HCT116 (cell line): Measurements from ENCODE around the gene SECTM1.
"Not testable (repeated sequence)": the region's sequence is repeated elsewhere in the genome, so short reads cannot be mapped to it uniquely, and the experiment has no call there.

Experiments used
- CEBPB ChIP-seq: IDR thresholded peaks from 2 replicates; pipeline ENCODE4 v1.6.1; 2012; ENCODE audit warnings: low read depth
- EGR1 ChIP-seq: IDR thresholded peaks from 2 replicates; pipeline ENCODE4 v1.6.1; 2012; ENCODE audit warnings: low read depth
- ELF1 ChIP-seq: IDR thresholded peaks from 2 replicates; pipeline ENCODE4 v1.6.1; 2012; ENCODE audit warnings: low read depth, borderline replicate concordance
- EZH2phosphoT487 ChIP-seq: fragments of 200-600 bp; IDR thresholded peaks from 2 replicates; pipeline ENCODE4 v1.6.1; 2018; ENCODE audit warnings: antibody characterized with exemption, borderline replicate concordance
- POLR2A ChIP-seq: IDR thresholded peaks from 2 replicates; pipeline ENCODE4 v1.7.0; 2011; ENCODE audit warnings: borderline replicate concordance; ENCODE audit not compliant: insufficient read depth, insufficient read length; ENCODE audit errors: extremely low read depth
- POLR2AphosphoS5 ChIP-seq: IDR thresholded peaks from 2 replicates; pipeline ENCODE4 v1.6.1; 2011; ENCODE audit warnings: mild to moderate bottlenecking, low read depth, low read length, moderate library complexity
- RAD21 ChIP-seq: IDR thresholded peaks from 2 replicates; pipeline ENCODE4 v1.6.1; 2012; ENCODE audit warnings: low read depth, mild to moderate bottlenecking
- TCF7L2 ChIP-seq: IDR thresholded peaks from 2 replicates; pipeline ENCODE4 v1.7.0; 2011; ENCODE audit warnings: borderline replicate concordance, inconsistent platforms; ENCODE audit not compliant: insufficient read depth, insufficient read length; ENCODE audit errors: extremely low read depth
- YY1 ChIP-seq: IDR thresholded peaks from 2 replicates; pipeline ENCODE4 v1.6.1; 2011; ENCODE audit warnings: low read length, low read depth, moderate library complexity, mild to moderate bottlenecking; ENCODE audit not compliant: insufficient replicate concordance; ENCODE audit errors: extremely low read depth
- ZNF274 ChIP-seq: fragments of 200-500 bp; sonication (Bioruptor generic); IDR thresholded peaks from 2 replicates; pipeline ENCODE4 v1.6.1; 2014; ENCODE audit warnings: mild to moderate bottlenecking, low read depth, low read length, inconsistent platforms
- TF ChIP-seq, protein P1 (sequence below): IDR thresholded peaks from 2 replicates; pipeline ENCODE4 v1.6.1; 2012; ENCODE audit warnings: low read depth
- TF ChIP-seq, protein P2 (sequence below), 3 experiments: fragments of 200-600 bp in 1 of 3; sonication (generic) in 1 of 3; IDR thresholded peaks in 2 of 3; conservative IDR thresholded peaks in 1 of 3; 2 replicates each; pipeline ENCODE4 v1.5.1; 2012 to 2017; ENCODE audit warnings: low read depth in 2 of 3, low read length in 2 of 3, antibody characterized with exemption in 1 of 3, borderline replicate concordance in 1 of 3, control low read depth in 1 of 3, mild to moderate bottlenecking in 1 of 3, mixed read lengths in 1 of 3, mixed run types in 1 of 3, moderate library complexity in 1 of 3; ENCODE audit not compliant: insufficient read depth in 1 of 3

DNA sequence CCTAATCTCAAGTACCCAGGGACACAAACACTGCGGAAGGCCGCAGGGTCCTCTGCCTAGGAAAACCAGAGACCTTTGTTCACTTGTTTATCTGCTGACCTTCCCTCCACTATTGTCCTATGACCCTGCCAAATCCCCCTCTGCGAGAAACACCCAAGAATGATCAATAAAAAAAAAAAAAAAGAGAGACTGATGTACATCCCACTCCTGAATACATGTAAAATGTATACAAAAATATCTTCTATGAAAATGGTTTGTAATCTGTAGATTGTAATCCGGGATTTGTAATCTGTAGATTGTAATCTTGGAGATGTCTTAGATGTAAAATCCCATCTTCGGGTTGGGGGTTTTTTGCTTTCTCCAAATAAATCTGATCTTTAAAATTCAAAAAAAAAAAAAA is 43.7 kb upstream of the SECTM1 start:
- TF ChIP-seq, protein P1, sequence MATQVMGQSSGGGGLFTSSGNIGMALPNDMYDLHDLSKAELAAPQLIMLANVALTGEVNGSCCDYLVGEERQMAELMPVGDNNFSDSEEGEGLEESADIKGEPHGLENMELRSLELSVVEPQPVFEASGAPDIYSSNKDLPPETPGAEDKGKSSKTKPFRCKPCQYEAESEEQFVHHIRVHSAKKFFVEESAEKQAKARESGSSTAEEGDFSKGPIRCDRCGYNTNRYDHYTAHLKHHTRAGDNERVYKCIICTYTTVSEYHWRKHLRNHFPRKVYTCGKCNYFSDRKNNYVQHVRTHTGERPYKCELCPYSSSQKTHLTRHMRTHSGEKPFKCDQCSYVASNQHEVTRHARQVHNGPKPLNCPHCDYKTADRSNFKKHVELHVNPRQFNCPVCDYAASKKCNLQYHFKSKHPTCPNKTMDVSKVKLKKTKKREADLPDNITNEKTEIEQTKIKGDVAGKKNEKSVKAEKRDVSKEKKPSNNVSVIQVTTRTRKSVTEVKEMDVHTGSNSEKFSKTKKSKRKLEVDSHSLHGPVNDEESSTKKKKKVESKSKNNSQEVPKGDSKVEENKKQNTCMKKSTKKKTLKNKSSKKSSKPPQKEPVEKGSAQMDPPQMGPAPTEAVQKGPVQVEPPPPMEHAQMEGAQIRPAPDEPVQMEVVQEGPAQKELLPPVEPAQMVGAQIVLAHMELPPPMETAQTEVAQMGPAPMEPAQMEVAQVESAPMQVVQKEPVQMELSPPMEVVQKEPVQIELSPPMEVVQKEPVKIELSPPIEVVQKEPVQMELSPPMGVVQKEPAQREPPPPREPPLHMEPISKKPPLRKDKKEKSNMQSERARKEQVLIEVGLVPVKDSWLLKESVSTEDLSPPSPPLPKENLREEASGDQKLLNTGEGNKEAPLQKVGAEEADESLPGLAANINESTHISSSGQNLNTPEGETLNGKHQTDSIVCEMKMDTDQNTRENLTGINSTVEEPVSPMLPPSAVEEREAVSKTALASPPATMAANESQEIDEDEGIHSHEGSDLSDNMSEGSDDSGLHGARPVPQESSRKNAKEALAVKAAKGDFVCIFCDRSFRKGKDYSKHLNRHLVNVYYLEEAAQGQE = not testable (repeated sequence)
- TF ChIP-seq, protein P2, sequence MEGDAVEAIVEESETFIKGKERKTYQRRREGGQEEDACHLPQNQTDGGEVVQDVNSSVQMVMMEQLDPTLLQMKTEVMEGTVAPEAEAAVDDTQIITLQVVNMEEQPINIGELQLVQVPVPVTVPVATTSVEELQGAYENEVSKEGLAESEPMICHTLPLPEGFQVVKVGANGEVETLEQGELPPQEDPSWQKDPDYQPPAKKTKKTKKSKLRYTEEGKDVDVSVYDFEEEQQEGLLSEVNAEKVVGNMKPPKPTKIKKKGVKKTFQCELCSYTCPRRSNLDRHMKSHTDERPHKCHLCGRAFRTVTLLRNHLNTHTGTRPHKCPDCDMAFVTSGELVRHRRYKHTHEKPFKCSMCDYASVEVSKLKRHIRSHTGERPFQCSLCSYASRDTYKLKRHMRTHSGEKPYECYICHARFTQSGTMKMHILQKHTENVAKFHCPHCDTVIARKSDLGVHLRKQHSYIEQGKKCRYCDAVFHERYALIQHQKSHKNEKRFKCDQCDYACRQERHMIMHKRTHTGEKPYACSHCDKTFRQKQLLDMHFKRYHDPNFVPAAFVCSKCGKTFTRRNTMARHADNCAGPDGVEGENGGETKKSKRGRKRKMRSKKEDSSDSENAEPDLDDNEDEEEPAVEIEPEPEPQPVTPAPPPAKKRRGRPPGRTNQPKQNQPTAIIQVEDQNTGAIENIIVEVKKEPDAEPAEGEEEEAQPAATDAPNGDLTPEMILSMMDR (IDR thresholded peaks at IDR 0.05 in 2 of 3, conservative IDR thresholded peaks at IDR 0.05 in 1 of 3; ENCODE audit: borderline replicate concordance in 1 of 3, insufficient read depth in 1 of 3, low read depth in 2 of 3, low read length in 2 of 3) = not testable (repeated sequence)
- not testable (repeated sequence) for TF ChIP-seq POLR2AphosphoS5, POLR2A, CEBPB, ZNF274, YY1, EZH2phosphoT487, TCF7L2, RAD21, ELF1, EGR1
